DMS53 treated with DMSO at 0.1 percent for 48 hours (cell line): Measurements from ENCODE around the gene PNKP.
"Not testable (repeated sequence)": the region's sequence is repeated elsewhere in the genome, so short reads cannot be mapped to it uniquely, and the experiment has no call there.

ENCODE experiments used
- DNase-seq: peaks from one replicate; lab custom pipeline; 2025; ENCODE audit not compliant: unreplicated experiment; lab: John Stamatoyannopoulos, UW

Gene PNKP

GRCh38 chr19:49824662-49825061 is 42.7 kb downstream of the PNKP start:
- DNase-seq = no peak

DNA sequence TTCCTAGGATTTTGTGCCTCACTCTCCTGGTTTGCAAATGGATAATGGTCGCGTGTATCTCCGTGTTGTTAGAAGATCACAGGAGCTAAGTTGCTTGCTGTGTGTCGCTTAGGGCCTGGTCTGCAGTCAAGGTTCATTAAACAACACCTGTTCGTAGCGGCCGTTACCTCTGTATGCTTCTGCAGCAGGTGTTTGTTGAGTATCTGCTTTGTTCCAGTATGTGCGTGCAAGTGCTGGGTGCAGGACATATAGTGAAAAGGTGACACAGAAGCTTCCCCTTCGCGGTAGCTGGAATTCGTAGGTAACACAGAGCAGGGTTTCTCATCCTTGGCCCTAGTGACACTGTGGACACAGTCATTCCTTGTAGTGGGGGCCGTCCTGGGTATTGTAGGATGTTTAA is 43.9 kb downstream of the PNKP start:
- DNase-seq = peak; percentile 90

- no peak for DNase-seq
Observed at GRCh38 chr19:49820125-49820524, 47.3 kb downstream of the PNKP start.

GRCh38 chr19:49819452-49820115 is 47.8 kb downstream of the PNKP start:
- DNase-seq = not testable (repeated sequence)

DNA sequence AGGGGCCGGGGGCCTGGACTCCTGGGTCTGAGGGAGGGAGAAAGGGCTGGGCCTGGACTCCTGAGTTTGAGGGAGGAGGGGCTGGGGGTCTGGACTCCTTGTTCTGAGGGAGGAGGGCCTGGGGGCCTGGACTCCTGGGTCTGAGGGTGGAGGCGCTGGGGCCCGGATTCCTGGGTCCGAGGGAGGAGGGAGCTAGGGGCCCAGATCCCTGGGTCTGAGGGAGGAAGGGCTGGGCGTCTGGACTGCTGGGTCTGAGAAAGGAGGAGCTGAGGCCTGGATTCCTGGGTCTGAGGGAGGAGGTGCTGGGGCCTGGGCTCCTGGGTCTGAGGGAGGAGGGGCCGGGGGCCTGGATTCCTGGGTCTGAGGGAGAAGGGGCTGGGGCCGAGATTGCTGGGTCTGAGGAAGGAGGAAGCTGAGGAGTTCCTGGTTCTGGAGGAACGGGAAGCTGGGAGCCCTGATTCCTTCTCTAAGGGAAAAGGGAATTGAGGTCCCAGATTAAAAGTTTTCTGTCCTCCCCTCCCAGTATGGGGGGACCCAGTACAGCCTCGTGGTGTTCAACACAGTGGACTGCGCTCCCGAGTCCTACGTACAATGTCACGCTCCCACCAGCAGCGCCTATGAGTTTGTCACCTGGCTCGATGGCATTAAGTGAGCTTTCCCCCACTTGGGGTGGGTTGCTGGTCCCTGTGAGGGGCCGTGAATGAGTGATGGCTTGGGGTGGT is 48.6 kb downstream of the PNKP start:
- DNase-seq = no peak

DNA sequence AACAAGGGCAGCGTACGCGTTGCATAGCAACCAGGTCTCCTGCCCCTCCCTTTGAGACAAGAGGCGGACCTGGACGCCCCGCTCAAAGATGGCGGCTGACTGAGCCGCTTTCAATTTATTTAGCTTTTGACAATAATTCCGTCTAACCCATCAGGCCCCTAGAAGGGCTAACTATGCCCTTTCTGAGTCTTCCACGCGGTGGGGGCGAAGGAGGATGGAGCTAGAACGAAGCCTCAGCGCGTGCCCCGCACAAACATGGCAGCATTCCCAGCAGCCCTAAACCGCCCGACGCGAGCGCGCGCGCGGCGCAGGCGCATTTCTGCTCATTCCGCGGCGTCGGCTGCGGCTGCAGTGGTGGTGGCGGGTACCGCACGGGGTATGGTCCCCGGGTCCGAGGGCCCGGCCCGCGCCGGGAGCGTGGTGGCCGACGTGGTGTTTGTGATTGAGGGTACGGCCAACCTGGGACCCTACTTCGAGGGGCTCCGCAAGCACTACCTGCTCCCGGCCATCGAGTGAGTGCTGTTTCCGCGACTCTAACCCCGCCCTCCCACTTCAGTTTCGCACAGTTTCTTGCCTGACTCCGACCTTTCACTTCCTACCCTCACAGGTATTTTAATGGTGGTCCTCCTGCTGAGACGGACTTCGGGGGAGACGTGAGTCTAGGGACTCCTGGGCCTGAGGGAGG is 49.3 kb downstream of the PNKP start, which contains the start of gene MED25:
TSS of gene MED25 (plus strand) at position 326 of the 685 bp plus-strand sequence. CDS start at position 379, 53 bp downstream.
- peak; percentile 72 for DNase-seq

DNA sequence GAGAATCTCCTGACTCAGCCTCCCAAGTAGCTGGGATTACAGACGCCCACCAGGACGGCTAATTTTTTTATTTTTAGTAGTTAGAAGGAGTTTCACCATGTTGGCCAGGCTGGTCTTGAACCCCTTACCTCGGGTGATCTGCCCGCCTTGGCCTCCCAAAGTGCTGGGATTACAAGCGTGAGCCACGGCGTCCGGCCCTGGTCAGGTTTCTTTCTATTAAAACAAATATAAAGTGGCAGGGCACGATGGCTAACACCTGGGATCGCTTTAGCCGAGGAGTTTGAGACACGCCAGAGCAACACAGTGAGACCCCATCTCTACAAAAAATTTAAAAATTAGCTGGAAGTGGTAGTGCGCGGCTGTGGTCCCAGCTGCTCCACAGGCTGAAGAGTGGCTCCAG is 50.8 kb downstream of the PNKP start:
- DNase-seq = no peak

GRCh38 chr19:49814010-49814409 is 53.4 kb downstream of the PNKP start:
- DNase-seq = no peak

GRCh38 chr19:49812997-49813861 is 54.1 kb downstream of the PNKP start, which contains the start of gene FUZ:
Gene FUZ (minus strand): TSS chr19:49813292. CDS start chr19:49813106, 186 bp downstream.
- DNase-seq = peak; percentile 89

GRCh38 chr19:49812452-49812996 is 54.9 kb downstream of the PNKP start:
- no peak for DNase-seq

DNA sequence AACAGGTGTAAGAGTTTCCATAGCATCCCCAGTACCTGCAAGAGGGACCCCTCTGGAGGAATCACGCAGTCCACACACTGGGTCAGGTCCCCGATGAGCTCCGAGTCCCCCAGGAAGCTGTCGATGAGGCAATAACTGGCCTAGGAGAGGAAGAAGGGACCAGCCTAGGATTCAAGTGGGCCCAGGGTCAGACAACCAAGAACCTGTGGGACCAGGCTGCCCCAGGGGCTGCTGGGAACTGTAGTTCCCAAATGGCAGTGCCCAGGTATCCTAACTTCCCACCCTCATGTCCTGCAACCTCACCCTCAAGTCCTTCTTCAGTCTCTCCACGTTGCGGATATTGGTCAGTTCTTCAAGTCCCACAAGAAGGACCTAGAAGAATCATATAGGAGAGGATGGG is 56.0 kb downstream of the PNKP start:
- no peak for DNase-seq
